Activated naive CD8-positive, alpha-beta T cell (primary cell): Measurements from ENCODE around the gene TARP.

ENCODE experiments used
- H3K27ac Mint-ChIP-seq: one replicate; pipeline ENCODE4 v1.8.0; 2021; ENCODE audit warnings: mixed read lengths
- H3K27me3 Mint-ChIP-seq: one replicate; pipeline ENCODE4 v1.8.0; 2021; ENCODE audit warnings: mixed read lengths
- H3K36me3 Mint-ChIP-seq: one replicate; pipeline ENCODE4 v1.8.0; 2021; ENCODE audit warnings: mixed read lengths
- H3K4me1 Mint-ChIP-seq: one replicate; pipeline ENCODE4 v1.8.0; 2021; ENCODE audit warnings: low read depth, mixed read lengths
- H3K4me3 Mint-ChIP-seq: one replicate; pipeline ENCODE4 v1.8.0; 2021; ENCODE audit warnings: mild to moderate bottlenecking, mixed read lengths
- H3K9me3 Mint-ChIP-seq: one replicate; pipeline ENCODE4 v1.8.0; 2021; ENCODE audit warnings: low read depth, mixed read lengths

TARP gene

GRCh38 chr7:38309555-38309954 is 36.1 kb upstream of the TARP start:
- Mint-ChIP-seq H3K4me1 (peaks cover 23% of the 10 kb centered on the region), H3K9me3 (no peaks in the 10 kb centered on the region), H3K27ac (peak overlapping the region; percentile 68), H3K4me3 (peak overlapping the region; percentile 42), H3K36me3 (no peaks in the 10 kb centered on the region), H3K27me3 (no peaks in the 10 kb centered on the region)

- no peak overlapping the region for H3K4me3 Mint-ChIP-seq
- no peaks in the 10 kb centered on the region for H3K27me3 Mint-ChIP-seq
- no peaks in the 10 kb centered on the region for H3K9me3 Mint-ChIP-seq
- no peaks in the 10 kb centered on the region for H3K36me3 Mint-ChIP-seq
- peaks cover 26% of the 10 kb centered on the region for H3K4me1 Mint-ChIP-seq
- H3K27ac Mint-ChIP-seq = no peak overlapping the region
These were observed 34.7 kb upstream of the TARP start for GRCh38 chr7:38308140-38308539.

GRCh38 chr7:38307640-38308039 is 34.2 kb upstream of the TARP start:
- Mint-ChIP-seq H3K36me3 (no peaks in the 10 kb centered on the region), H3K4me1 (peaks cover 26% of the 10 kb centered on the region), H3K27ac (no peak overlapping the region), H3K4me3 (no peak overlapping the region), H3K27me3 (no peaks in the 10 kb centered on the region), H3K9me3 (no peaks in the 10 kb centered on the region)

GRCh38 chr7:38306914-38307313 is 33.5 kb upstream of the TARP start:
- Mint-ChIP-seq H3K27ac (no peak overlapping the region), H3K36me3 (no peaks in the 10 kb centered on the region), H3K4me3 (no peak overlapping the region), H3K9me3 (no peaks in the 10 kb centered on the region), H3K27me3 (no peaks in the 10 kb centered on the region), H3K4me1 (peaks cover 22% of the 10 kb centered on the region)

- H3K4me1 Mint-ChIP-seq = peaks cover 22% of the 10 kb centered on the region
- no peaks in the 10 kb centered on the region for H3K9me3 Mint-ChIP-seq
- no peak overlapping the region for H3K27ac Mint-ChIP-seq
- H3K4me3 Mint-ChIP-seq = no peak overlapping the region
- H3K36me3 Mint-ChIP-seq = no peaks in the 10 kb centered on the region
- no peaks in the 10 kb centered on the region for H3K27me3 Mint-ChIP-seq
These were observed 32.7 kb upstream of the TARP start for GRCh38 chr7:38306171-38306570.

- Mint-ChIP-seq H3K36me3 (no peaks in the 10 kb centered on the region), H3K27ac (peak overlapping the region; percentile 61), H3K27me3 (no peaks in the 10 kb centered on the region), H3K4me1 (peaks cover 16% of the 10 kb centered on the region), H3K4me3 (peak overlapping the region; percentile 40), H3K9me3 (no peaks in the 10 kb centered on the region)
These were observed 30.4 kb upstream of the TARP start for GRCh38 chr7:38303866-38304265.

GRCh38 chr7:38300175-38300574 is 26.7 kb upstream of the TARP start:
- Mint-ChIP-seq H3K27ac (peak overlapping the region; percentile 80), H3K4me1 (peaks cover 9% of the 10 kb centered on the region), H3K36me3 (no peaks in the 10 kb centered on the region), H3K4me3 (peak overlapping the region; percentile 78), H3K27me3 (no peaks in the 10 kb centered on the region), H3K9me3 (no peaks in the 10 kb centered on the region)

- Mint-ChIP-seq H3K27me3 (no peaks in the 10 kb centered on the region), H3K9me3 (no peaks in the 10 kb centered on the region), H3K27ac (peak overlapping the region; percentile 80)
These were observed 26.0 kb upstream of the TARP start for GRCh38 chr7:38299275-38299931.

GRCh38 chr7:38296059-38296857 is 22.8 kb upstream of the TARP start:
- no peak overlapping the region for H3K27ac Mint-ChIP-seq

More at GRCh38 chr7:38299275-38299931, 26.0 kb upstream of the TARP start:
- H3K36me3 Mint-ChIP-seq = no peaks in the 10 kb centered on the region
- peak overlapping the region; percentile 78 for H3K4me3 Mint-ChIP-seq
- H3K4me1 Mint-ChIP-seq = peaks cover 5% of the 10 kb centered on the region

GRCh38 chr7:38294926-38295325 is 21.5 kb upstream of the TARP start:
- Mint-ChIP-seq H3K27ac (no peak overlapping the region), H3K36me3 (no peaks in the 10 kb centered on the region), H3K9me3 (no peaks in the 10 kb centered on the region)

More at GRCh38 chr7:38296059-38296857, 22.8 kb upstream of the TARP start:
- Mint-ChIP-seq H3K36me3 (no peaks in the 10 kb centered on the region), H3K4me3 (no peak overlapping the region), H3K9me3 (no peaks in the 10 kb centered on the region), H3K27me3 (no peaks in the 10 kb centered on the region), H3K4me1 (peaks cover 3% of the 10 kb centered on the region)

GRCh38 chr7:38292442-38292841 is 19.0 kb upstream of the TARP start:
- Mint-ChIP-seq H3K9me3 (no peaks in the 10 kb centered on the region), H3K4me1 (no peaks in the 10 kb centered on the region), H3K27ac (no peak overlapping the region), H3K36me3 (no peaks in the 10 kb centered on the region), H3K27me3 (no peaks in the 10 kb centered on the region), H3K4me3 (no peak overlapping the region)

More at GRCh38 chr7:38294926-38295325, 21.5 kb upstream of the TARP start:
- H3K4me3 Mint-ChIP-seq = no peak overlapping the region
- no peaks in the 10 kb centered on the region for H3K4me1 Mint-ChIP-seq
- H3K27me3 Mint-ChIP-seq = no peaks in the 10 kb centered on the region

- H3K27ac Mint-ChIP-seq = no peak overlapping the region
- H3K4me3 Mint-ChIP-seq = no peak overlapping the region
- no peaks in the 10 kb centered on the region for H3K4me1 Mint-ChIP-seq
- no peaks in the 10 kb centered on the region for H3K27me3 Mint-ChIP-seq
- H3K36me3 Mint-ChIP-seq = no peaks in the 10 kb centered on the region
- H3K9me3 Mint-ChIP-seq = no peaks in the 10 kb centered on the region
These were observed 18.2 kb upstream of the TARP start for GRCh38 chr7:38291650-38292049.

- no peak overlapping the region for H3K27ac Mint-ChIP-seq
- H3K36me3 Mint-ChIP-seq = no peaks in the 10 kb centered on the region
- H3K4me3 Mint-ChIP-seq = no peak overlapping the region
- no peaks in the 10 kb centered on the region for H3K4me1 Mint-ChIP-seq
- H3K9me3 Mint-ChIP-seq = no peaks in the 10 kb centered on the region
- no peaks in the 10 kb centered on the region for H3K27me3 Mint-ChIP-seq
These were observed 17.7 kb upstream of the TARP start for GRCh38 chr7:38291117-38291647.

GRCh38 chr7:38284553-38284952 is 11.1 kb upstream of the TARP start:
- no peaks in the 10 kb centered on the region for H3K36me3 Mint-ChIP-seq
- H3K27ac Mint-ChIP-seq = no peak overlapping the region

GRCh38 chr7:38283809-38284208 is 10.4 kb upstream of the TARP start:
- no peaks in the 10 kb centered on the region for H3K9me3 Mint-ChIP-seq
- no peaks in the 10 kb centered on the region for H3K4me1 Mint-ChIP-seq
- H3K4me3 Mint-ChIP-seq = no peak overlapping the region
- H3K27me3 Mint-ChIP-seq = no peaks in the 10 kb centered on the region
- H3K27ac Mint-ChIP-seq = no peak overlapping the region
- no peaks in the 10 kb centered on the region for H3K36me3 Mint-ChIP-seq

More at GRCh38 chr7:38284553-38284952, 11.1 kb upstream of the TARP start:
- Mint-ChIP-seq H3K4me1 (no peaks in the 10 kb centered on the region), H3K4me3 (no peak overlapping the region), H3K27me3 (no peaks in the 10 kb centered on the region), H3K9me3 (no peaks in the 10 kb centered on the region)
